Anterior cingulate cortex (tissue), 58 donors: ENCODE measurements around the gene CDC20.
A peak's percentile ranks its signal among the peaks of the same experiment; 100 is the strongest.

ENCODE experiments used
- DNase-seq, 58 donors: peaks; one replicate each; lab custom pipeline; 2025; lab: John Stamatoyannopoulos, UW

Gene CDC20

DNA sequence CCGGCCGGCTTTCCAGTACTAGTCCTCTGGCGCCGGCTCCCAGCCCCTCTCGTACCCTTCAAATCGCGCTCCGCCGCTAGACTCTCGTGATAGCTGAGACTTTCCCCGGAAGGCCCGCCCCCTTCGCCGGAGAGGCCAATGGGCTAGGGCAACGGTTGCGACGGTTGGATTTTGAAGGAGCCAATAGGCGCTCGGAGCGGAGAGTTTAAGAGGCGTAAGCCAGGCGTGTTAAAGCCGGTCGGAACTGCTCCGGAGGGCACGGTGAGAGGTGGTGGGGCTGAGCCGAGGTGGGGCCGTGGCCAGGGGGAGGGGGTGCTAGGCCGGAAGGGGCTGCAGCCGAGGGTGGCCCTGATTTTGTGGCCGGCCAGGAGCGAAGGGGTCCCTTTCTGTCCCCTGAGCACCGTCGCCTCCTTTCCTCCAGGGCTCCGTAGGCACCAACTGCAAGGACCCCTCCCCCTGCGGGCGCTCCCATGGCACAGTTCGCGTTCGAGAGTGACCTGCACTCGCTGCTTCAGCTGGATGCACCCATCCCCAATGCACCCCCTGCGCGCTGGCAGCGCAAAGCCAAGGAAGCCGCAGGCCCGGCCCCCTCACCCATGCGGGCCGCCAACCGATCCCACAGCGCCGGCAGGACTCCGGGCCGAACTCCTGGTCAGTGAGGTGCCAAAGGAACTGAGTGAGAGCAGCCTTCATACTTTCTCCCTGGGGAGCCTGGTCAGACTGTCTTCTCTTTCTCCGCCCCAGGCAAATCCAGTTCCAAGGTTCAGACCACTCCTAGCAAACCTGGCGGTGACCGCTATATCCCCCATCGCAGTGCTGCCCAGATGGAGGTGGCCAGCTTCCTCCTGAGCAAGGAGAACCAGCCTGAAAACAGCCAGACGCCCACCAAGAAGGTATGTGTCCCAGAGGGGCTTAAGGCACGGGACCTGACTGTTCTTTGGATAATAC lies at the start of gene CDC20:
CDC20 (plus strand) TSS at position 236 of the 948 bp plus-strand sequence; CDS start at position 471, 235 bp downstream.
- DNase-seq = peak; percentile 55 to 98 (median 94)

DNA sequence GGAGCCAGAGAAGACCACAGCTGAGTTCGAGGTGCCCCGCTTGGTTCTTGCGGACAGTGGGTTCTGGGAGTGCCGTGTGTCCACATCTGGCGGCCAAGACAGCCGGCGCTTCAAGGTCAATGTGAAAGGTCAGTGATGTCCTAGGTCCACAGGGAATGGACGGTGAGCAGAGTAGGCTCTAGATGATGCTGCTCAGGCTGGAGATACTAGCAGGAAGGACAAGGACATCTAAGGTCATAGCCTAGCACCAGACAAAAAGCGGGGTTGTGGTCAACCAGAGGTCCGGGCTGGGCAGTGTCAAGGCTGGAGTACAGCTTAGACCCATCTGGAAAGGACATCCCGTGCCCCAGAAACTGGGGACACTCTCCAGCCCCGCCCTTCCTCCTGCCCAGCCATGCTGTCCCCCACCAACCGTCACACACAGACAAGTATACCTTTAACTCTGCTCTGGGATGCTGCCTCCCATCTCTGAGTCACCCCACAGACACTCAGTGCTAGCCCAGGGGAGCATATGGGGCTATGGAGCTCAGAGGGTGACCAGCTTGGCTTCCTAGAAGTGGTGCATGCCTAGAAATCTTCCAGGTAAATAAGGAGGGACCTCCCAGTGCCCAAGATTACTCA lies 49.3 kb upstream of the CDC20 start:
- DNase-seq = no peak

DNA sequence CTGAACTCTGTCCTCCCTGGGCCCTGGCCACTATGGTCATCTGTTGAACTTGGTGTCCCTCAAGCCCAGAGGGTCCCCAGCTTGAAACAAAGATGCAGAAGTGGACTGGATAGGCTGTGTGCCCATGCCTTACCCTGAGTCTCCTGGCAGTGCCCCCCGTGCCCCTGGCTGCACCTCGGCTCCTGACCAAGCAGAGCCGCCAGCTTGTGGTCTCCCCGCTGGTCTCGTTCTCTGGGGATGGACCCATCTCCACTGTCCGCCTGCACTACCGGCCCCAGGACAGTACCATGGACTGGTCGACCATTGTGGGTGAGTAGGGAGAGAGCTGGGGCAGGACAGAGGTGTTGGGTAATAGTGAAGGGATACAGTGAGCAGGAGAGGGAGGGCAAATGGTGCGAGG lies 47.3 kb upstream of the CDC20 start:
- DNase-seq = no peak

DNA sequence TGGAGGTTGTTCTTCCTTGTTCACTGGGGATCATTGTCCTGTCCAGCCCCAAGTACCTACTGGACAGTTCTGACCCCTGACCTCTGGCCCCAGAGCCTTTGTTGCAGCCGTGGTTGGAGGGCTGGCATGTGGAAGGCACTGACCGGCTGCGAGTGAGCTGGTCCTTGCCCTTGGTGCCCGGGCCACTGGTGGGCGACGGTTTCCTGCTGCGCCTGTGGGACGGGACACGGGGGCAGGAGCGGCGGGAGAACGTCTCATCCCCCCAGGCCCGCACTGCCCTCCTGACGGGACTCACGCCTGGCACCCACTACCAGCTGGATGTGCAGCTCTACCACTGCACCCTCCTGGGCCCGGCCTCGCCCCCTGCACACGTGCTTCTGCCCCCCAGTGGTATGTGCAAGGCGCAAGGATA lies 46.6 kb upstream of the CDC20 start:
- no peak for DNase-seq

DNA sequence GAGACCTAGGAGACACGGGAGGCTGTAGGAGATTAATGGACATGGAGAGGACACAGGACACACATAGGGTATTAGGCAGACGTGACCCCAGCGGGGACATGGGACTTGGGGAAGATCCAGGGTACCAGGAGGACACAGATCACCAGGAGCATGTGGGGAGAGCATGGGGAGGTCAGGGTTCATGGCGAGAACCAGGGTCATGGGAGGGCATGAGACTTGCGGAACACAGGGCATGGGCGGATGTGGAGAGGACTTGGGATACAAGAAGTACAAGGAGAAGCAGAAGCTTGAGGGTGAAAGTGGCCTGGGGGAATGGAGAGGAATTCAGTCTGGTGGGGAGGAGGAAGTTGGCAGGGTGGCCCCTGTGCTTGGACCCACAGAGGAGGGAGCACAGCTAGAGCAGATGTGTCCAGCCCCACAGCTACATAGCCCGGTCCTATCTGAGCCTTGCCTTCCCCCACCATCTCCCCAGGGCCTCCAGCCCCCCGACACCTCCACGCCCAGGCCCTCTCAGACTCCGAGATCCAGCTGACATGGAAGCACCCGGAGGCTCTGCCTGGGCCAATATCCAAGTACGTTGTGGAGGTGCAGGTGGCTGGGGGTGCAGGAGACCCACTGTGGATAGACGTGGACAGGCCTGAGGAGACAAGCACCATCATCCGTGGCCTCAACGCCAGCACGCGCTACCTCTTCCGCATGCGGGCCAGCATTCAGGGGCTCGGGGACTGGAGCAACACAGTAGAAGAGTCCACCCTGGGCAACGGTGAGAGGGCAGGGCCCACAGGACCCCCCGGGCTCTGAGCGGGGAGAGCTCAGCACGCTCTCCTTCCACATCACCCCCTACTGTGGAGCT lies 45.9 kb upstream of the CDC20 start:
- no peak for DNase-seq

DNA sequence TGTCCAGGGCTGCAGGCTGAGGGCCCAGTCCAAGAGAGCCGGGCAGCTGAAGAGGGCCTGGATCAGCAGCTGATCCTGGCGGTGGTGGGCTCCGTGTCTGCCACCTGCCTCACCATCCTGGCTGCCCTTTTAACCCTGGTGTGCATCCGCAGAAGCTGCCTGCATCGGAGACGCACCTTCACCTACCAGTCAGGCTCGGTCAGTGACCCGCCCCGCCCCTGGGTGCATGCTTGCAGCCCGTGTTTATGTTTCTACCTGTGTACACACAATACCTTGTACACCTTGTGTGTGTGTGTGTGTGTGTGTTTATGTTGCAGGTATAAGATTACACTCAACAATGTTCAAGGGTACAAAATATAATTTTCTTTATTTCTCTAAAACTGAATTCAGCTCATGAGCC lies 45.0 kb upstream of the CDC20 start:
- no peak for DNase-seq

DNA sequence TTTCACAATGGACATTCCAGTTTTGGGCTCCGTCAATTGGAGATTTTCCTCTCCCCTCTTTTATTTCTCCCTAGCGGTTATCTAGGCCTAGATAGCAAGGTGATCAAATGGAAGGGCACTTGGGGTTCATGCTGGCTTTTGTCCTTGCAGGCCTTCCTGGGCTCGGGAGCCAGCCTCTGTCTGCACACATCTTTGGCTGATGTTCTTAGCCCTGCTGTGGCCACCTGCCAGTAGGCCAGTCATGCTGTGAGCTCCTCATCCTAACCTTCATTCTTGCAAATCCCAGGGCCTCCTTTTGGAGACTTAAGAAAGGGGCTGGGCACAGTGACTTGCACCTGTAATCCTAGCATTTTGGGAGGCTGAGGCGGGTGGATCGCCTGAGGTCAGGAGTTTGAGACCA lies 44.5 kb upstream of the CDC20 start:
- DNase-seq = no peak

DNA sequence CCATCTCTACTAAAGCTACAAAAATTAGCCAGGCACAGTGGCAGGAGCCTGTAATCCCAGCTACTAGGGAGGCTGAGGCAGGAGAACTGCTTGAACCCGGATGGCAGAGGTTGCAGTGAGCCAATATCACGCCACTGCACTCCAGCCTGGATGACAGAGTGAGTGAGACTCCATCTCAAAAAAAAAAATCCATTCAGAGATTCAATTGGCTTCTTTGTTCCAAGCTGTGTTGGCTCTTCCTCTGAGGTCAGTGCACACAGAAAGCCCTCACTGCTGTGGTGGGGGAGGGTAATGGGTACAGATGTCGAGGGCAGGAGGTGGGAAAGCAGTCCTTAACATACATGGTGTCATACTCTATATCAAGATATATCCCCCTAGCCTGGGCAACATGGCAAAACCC lies 43.3 kb upstream of the CDC20 start:
- DNase-seq = peak in 18 of 58 donors; percentile 14 to 72 (median 44)

DNA sequence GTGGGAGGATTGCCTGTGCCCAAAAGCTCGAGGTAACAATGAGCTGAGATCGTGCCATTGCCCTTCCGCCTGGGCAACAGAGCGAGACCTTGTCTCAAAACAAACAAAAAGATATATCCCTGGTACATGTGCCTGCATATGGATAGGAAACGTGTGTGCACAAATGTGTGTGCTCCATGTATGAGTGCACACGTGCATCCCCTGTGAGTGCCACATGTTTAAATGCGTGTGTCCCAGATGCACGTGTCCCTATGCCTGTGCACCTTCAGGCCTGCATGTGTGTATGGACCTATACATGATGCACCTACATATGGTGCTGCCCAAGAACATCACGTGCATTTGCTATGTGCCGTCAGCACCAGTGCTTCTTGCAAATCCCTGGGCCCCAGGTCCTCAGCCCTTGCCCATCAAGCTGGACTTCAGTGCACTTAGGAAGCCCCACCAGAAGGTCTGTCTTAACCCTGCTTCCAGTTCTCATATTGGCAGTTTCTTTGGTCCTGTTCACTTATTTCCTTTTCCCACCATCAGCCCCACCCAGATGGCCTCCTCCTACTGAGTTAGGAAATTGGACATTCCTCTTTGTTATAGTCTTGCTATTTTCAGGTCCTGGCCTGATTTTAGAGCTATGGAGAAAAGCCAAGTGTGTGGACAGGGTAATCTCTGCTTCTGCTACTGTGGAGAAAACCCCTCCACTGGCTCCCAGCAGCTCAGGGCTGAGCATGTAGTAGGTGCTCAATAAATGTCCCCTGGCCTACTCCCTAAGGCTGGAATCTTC lies 42.6 kb upstream of the CDC20 start:
- DNase-seq = no peak

DNA sequence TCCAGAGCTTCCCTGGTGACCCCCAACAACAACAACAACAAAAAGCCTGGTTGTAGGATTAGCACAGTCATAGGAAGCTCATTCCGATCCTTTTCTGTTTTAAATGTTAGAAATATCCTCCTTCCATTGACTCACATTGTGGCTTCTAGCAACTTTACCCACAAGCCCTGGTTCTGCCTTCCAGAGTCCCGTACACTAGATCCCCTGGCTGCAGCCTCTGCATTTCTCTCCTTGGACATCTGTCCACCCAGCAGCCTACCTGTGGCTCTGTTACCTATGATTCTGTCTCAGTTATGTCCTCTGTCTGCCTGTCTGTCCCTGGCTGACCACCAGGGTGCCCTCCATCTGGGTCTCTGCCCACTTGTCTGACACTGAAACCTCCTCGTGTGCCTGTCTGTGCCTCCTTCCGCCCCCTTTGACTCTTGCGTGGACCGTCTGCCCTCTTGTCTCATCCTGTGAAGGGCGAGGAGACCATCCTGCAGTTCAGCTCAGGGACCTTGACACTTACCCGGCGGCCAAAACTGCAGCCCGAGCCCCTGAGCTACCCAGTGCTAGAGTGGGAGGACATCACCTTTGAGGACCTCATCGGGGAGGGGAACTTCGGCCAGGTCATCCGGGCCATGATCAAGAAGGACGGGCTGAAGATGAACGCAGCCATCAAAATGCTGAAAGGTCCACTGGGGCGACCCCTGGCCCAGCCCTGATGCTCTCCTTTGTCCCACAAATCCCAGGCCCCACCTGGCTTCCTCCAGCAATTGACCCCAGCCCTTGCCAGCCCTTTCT lies 41.9 kb upstream of the CDC20 start:
- no peak for DNase-seq

DNA sequence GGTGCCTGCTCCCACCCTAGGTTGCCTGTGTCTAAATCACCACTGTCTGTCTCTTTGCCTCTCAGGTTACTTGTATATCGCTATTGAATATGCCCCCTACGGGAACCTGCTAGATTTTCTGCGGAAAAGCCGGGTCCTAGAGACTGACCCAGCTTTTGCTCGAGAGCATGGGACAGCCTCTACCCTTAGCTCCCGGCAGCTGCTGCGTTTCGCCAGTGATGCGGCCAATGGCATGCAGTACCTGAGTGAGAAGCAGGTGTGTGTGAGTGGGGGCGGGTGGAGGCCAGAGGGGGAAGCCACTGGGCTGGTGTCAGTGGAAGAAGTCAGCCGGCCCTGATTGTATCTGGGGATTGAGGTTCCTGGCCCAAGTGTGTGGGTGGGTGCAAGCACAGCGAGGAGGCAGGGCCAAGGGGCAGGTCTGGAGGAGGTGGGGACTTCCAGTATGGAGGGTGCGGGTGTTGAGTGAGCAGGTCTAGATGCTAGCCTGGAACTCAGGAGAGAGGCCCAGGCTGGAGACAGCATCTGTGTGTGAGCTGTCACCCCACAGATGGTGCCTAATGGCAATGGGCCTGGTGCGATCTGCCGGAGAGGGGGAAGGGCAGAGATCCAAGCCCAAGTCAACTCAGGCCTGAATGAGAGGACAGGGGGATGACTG lies 40.8 kb upstream of the CDC20 start:
- DNase-seq = peak in 45 of 58 donors; percentile 12 to 84 (median 50)

DNA sequence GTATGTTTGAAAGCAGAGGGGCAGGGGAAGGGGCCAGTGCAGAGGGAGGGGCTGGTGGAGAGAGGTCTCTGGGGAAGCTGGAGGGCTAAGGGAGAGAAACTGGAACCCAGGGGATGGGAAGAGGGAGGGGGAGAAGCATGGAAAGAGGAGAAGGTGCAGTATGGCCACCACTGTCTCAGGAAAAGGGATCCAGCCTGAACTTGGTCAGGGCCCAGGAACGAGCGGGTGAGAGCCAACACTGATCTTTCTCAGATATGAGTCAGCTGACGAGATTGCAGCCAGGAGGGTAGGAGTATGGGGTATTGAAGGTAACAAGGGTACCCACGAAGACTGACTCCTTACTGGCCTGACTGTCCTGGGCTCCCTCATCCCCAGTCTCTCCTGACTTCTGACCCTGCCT lies 40.0 kb upstream of the CDC20 start:
- no peak for DNase-seq

DNA sequence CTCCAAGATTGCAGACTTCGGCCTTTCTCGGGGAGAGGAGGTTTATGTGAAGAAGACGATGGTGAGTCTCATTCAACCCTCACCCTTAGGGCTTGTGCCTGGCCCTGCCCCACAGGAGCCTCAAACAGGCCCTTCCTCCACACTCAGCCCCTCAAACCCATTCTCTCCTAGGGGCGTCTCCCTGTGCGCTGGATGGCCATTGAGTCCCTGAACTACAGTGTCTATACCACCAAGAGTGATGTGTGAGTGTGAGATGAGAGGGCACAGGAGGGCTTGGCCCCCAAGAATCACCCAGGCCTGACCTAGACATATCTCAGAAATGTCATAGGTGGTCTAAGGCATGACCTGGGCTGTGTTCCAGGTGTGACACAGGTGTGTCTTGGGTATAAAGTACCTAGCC lies 39.5 kb upstream of the CDC20 start:
- DNase-seq = no peak

DNA sequence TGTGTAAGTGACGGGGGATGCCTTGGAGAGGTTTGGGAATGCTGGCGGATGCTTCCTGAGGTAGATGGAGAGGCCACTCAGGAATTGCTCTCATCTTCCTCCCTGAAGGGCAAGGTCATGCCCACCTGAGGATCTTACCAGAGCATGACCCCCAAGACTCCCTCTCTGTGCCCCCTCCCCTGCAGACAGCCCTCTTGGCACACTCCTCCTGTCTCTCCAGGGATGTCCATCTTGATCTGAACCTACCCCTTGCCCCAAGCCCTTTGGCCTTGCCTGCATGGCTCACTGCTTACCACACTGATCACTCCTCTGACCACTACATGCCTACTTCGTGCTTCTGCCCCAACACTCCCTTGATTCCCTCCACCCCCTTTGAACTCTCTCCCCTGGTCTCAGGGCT lies 39.0 kb upstream of the CDC20 start:
- no peak for DNase-seq

DNA sequence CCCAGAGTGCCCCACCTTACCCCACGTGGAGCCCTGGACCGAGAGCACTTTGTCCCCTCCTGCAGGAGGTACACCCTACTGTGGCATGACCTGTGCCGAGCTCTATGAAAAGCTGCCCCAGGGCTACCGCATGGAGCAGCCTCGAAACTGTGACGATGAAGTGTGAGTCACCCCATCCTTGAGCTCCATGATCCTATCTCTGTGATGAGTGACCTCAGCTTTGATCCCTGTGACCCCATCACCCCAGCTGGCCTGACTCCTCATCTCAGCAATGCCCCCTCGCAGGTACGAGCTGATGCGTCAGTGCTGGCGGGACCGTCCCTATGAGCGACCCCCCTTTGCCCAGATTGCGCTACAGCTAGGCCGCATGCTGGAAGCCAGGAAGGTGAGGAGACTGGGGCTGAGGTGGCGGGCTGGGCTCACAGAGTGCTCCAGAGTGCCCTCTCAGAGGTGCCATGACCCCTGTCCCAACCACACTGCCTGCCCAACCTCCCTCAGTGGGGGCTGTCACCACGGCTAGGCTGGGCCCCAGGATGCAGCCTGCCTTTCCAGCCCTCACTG lies 37.4 kb upstream of the CDC20 start:
- no peak for DNase-seq

DNA sequence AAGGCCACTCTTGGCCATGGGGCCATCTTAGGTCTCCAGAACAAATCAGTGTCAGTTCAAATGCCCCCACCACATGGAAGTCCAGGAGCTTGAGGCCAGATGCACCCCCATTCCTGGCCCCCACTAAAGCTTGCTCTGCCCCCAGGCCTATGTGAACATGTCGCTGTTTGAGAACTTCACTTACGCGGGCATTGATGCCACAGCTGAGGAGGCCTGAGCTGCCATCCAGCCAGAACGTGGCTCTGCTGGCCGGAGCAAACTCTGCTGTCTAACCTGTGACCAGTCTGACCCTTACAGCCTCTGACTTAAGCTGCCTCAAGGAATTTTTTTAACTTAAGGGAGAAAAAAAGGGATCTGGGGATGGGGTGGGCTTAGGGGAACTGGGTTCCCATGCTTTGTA lies 36.3 kb upstream of the CDC20 start:
- DNase-seq = no peak

DNA sequence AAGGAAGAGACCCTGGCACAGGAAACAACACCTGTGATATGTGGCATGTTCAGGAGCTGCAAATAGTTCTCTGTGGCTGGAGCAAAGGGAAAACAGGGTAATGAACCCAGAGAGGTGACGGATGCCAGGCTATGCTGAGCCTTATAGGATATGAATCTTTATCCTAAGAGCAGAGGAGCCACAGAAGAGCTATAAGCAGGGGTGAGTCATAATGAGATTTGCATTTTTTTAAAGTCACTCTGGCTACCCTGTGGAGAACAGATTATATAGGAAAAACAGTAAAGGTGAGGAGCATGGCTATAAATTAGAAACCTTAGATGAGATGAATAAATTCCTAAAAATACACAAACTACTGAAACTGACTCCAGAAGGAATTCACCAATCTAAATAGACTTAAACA lies 34.0 kb upstream of the CDC20 start:
- DNase-seq = no peak

DNA sequence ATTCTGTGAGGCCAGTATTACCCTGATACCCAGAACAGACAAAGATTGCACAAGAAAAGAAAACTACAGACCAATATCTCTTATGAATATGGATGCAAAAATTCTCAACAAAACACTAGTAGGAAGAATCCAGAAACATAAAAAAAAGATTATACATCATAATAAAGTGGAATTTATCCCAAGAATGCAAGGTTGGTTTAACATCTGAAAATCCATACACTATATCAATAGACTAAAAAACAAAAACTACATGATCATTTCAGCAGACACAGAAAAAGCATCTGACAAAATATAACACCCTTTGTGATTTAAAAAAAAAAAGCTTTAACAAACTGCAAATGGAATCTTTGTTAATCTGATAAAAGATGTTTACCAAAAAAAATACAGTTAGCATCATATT lies 33.4 kb upstream of the CDC20 start:
- no peak for DNase-seq
